PFSK-1 (cell line): ENCODE results near the gene FOXN1.

Source experiments
- POLR2AphosphoS5 ChIP-seq: IDR thresholded peaks from 2 replicates; pipeline ENCODE4 v1.6.1; 2012; ENCODE audit warnings: low read depth, mild to moderate bottlenecking, control low read depth, low read length, moderate library complexity
- SIN3A ChIP-seq: IDR thresholded peaks from 2 replicates; pipeline ENCODE4 v1.6.1; 2012; ENCODE audit warnings: mild to moderate bottlenecking, low read length, moderate library complexity, borderline replicate concordance; ENCODE audit not compliant: insufficient read depth
- TAF1 ChIP-seq: IDR thresholded peaks from 2 replicates; pipeline ENCODE4 v1.6.1; 2012; ENCODE audit warnings: low read length, control low read depth, borderline replicate concordance; ENCODE audit not compliant: insufficient read depth
- TF ChIP-seq, protein P1 (sequence below), 2 experiments: IDR thresholded peaks; 2 replicates each; pipeline versions ENCODE4 v1.6.1 to v1.8.0; 2011 to 2012; ENCODE audit warnings: low read depth in 2 of 2, low read length in 2 of 2, control low read depth in 1 of 2, inconsistent platforms in 1 of 2, mild to moderate bottlenecking in 1 of 2, moderate library complexity in 1 of 2; ENCODE audit not compliant: insufficient read depth in 1 of 2

DNA sequence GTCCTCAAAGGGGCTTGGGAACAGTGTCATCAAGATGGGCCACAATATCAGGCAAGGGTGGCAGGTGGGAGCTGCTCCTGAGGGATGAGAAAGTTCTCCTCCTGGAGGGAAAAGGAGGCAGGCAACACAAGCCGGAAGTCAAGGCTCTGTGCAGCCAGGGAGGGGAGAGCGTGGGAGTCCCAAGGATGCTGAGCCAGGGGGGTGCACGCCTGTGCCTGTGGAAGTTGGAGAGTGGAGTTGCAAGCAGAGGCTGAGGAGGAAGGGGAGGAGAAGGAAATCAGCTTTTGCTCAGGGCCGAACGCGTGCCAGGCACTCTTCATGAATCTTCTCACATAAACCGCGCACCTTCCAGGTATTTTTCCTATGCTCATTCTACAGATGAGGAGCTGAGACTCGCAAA, 40.1 kb upstream of the FOXN1 start:
- no peak for TF ChIP-seq TAF1
- TF ChIP-seq POLR2AphosphoS5: no peak
- TF ChIP-seq SIN3A: no peak
- TF ChIP-seq, protein P1, sequence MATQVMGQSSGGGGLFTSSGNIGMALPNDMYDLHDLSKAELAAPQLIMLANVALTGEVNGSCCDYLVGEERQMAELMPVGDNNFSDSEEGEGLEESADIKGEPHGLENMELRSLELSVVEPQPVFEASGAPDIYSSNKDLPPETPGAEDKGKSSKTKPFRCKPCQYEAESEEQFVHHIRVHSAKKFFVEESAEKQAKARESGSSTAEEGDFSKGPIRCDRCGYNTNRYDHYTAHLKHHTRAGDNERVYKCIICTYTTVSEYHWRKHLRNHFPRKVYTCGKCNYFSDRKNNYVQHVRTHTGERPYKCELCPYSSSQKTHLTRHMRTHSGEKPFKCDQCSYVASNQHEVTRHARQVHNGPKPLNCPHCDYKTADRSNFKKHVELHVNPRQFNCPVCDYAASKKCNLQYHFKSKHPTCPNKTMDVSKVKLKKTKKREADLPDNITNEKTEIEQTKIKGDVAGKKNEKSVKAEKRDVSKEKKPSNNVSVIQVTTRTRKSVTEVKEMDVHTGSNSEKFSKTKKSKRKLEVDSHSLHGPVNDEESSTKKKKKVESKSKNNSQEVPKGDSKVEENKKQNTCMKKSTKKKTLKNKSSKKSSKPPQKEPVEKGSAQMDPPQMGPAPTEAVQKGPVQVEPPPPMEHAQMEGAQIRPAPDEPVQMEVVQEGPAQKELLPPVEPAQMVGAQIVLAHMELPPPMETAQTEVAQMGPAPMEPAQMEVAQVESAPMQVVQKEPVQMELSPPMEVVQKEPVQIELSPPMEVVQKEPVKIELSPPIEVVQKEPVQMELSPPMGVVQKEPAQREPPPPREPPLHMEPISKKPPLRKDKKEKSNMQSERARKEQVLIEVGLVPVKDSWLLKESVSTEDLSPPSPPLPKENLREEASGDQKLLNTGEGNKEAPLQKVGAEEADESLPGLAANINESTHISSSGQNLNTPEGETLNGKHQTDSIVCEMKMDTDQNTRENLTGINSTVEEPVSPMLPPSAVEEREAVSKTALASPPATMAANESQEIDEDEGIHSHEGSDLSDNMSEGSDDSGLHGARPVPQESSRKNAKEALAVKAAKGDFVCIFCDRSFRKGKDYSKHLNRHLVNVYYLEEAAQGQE (IDR thresholded peaks at IDR 0.05; ENCODE audit: insufficient read depth in 1 of 2, low read depth in 2 of 2, low read length in 2 of 2): no peak
